ENCODE results near the gene NUTM2D.
A peak's percentile ranks its signal among the peaks of the same experiment; 100 is the strongest.
"Not testable (repeated sequence)": the region's sequence is repeated elsewhere in the genome, so short reads cannot be mapped to it uniquely, and the experiment has no call there.

The NUTM2D gene

GRCh38 chr10:87358159-87358558, 615 bp downstream of the NUTM2D start:
- in situ Hi-C loops (cut with HindIII; ENCODE audit: low pct_ligation_motif_present, low pct_unique_long_range_greater_than_20kb, low sequenced_read_pairs); DNase-seq: not testable (repeated sequence)

- in situ Hi-C loops (cut with HindIII; ENCODE audit: low pct_ligation_motif_present, low pct_unique_long_range_greater_than_20kb, low sequenced_read_pairs); DNase-seq: not testable (repeated sequence)
These were observed 12.1 kb downstream of the NUTM2D start for GRCh38 chr10:87369514-87370112.

GRCh38 chr10:87374091-87374490, 16.5 kb downstream of the NUTM2D start:
- DNase-seq; in situ Hi-C loops (cut with HindIII; ENCODE audit: low pct_ligation_motif_present, low pct_unique_long_range_greater_than_20kb, low sequenced_read_pairs): not testable (repeated sequence)

- DNase-seq; in situ Hi-C loops (cut with HindIII; ENCODE audit: low pct_ligation_motif_present, low pct_unique_long_range_greater_than_20kb, low sequenced_read_pairs): not testable (repeated sequence)
These were observed 21.6 kb downstream of the NUTM2D start for GRCh38 chr10:87379115-87379514.

GRCh38 chr10:87383149-87383857, 25.8 kb downstream of the NUTM2D start:
- in situ Hi-C loops (cut with HindIII; ENCODE audit: low pct_ligation_motif_present, low pct_unique_long_range_greater_than_20kb, low sequenced_read_pairs), result not testable (repeated sequence)
- DNase-seq, result peak; percentile 5

GRCh38 chr10:87384283-87384682, 26.7 kb downstream of the NUTM2D start:
- DNase-seq; in situ Hi-C loops (cut with HindIII; ENCODE audit: low pct_ligation_motif_present, low pct_unique_long_range_greater_than_20kb, low sequenced_read_pairs): not testable (repeated sequence)

GRCh38 chr10:87385762-87386360, 28.3 kb downstream of the NUTM2D start:
- in situ Hi-C loops (cut with HindIII; ENCODE audit: low pct_ligation_motif_present, low pct_unique_long_range_greater_than_20kb, low sequenced_read_pairs); DNase-seq: not testable (repeated sequence)

GRCh38 chr10:87391360-87391759, 33.8 kb downstream of the NUTM2D start:
- DNase-seq; in situ Hi-C loops (cut with HindIII; ENCODE audit: low pct_ligation_motif_present, low pct_unique_long_range_greater_than_20kb, low sequenced_read_pairs): not testable (repeated sequence)

- DNase-seq; in situ Hi-C loops (cut with HindIII; ENCODE audit: low pct_ligation_motif_present, low pct_unique_long_range_greater_than_20kb, low sequenced_read_pairs): not testable (repeated sequence)
These were observed 38.7 kb downstream of the NUTM2D start for GRCh38 chr10:87396206-87396605.

- in situ Hi-C loops (cut with HindIII; ENCODE audit: low pct_ligation_motif_present, low pct_unique_long_range_greater_than_20kb, low sequenced_read_pairs); DNase-seq: not testable (repeated sequence)
These were observed 40.9 kb downstream of the NUTM2D start for GRCh38 chr10:87398436-87398835.

- in situ Hi-C loops (cut with HindIII; ENCODE audit: low pct_ligation_motif_present, low pct_unique_long_range_greater_than_20kb, low sequenced_read_pairs); DNase-seq: not testable (repeated sequence)
These were observed 50.2 kb downstream of the NUTM2D start for GRCh38 chr10:87407516-87408467.

- DNase-seq; in situ Hi-C loops (cut with HindIII; ENCODE audit: low pct_ligation_motif_present, low pct_unique_long_range_greater_than_20kb, low sequenced_read_pairs): not testable (repeated sequence)
These were observed 56.4 kb downstream of the NUTM2D start for GRCh38 chr10:87413921-87414320.
